Endodermal cell (in vitro differentiated cells): Measurements from ENCODE around the gene SLC35A3. TPM values are rescaled to one million over a fixed set of nuclear protein-coding genes. Genes with fewer than 3 reads are reported as not detected.

Experiments
- DNase-seq: peaks from one replicate; pipeline ENCODE4 v3.0.0-alpha.2; 2017
- H3K27ac ChIP-seq: 2 replicates; pipeline ENCODE4 v1.5.1; 2013; ENCODE audit warnings: mild to moderate bottlenecking, low read depth, low read length, moderate library complexity
- H3K27me3 ChIP-seq: 2 replicates; pipeline ENCODE4 v1.6.1; 2013; ENCODE audit warnings: mild to moderate bottlenecking, low read length, moderate library complexity; ENCODE audit not compliant: insufficient read depth, control insufficient read depth, poor library complexity, severe bottlenecking
- H3K36me3 ChIP-seq: 2 replicates; pipeline ENCODE4 v1.7.0; 2013; ENCODE audit warnings: mild to moderate bottlenecking, low read length, moderate library complexity; ENCODE audit not compliant: control insufficient read depth, insufficient read depth
- H3K4me1 ChIP-seq: one replicate; pipeline ENCODE4 v1.7.0; 2013; ENCODE audit warnings: low read length; ENCODE audit not compliant: control insufficient read depth, insufficient read depth
- H3K4me3 ChIP-seq: 2 replicates; pipeline ENCODE4 v1.5.1; 2013; ENCODE audit warnings: mild to moderate bottlenecking, low read length, moderate library complexity
- H3K9ac ChIP-seq: 2 replicates; pipeline ENCODE4 v1.6.1; 2013; ENCODE audit warnings: mild to moderate bottlenecking, low read length, moderate library complexity; ENCODE audit not compliant: poor library complexity, severe bottlenecking; ENCODE audit errors: extremely low read depth
- H3K9me3 ChIP-seq: 2 replicates; pipeline ENCODE4 v1.6.1; 2013; ENCODE audit warnings: mild to moderate bottlenecking, low read length, moderate library complexity; ENCODE audit not compliant: control insufficient read depth
- H3K27ac Mint-ChIP-seq: 2 replicates; pipeline ENCODE4 v1.8.0; 2020; ENCODE audit warnings: mixed read lengths
- H3K27me3 Mint-ChIP-seq: 2 replicates; pipeline ENCODE4 v1.8.0; 2021; ENCODE audit warnings: mild to moderate bottlenecking, mixed read lengths; ENCODE audit not compliant: insufficient read depth
- H3K36me3 Mint-ChIP-seq: 2 replicates; pipeline ENCODE4 v1.8.0; 2020; ENCODE audit warnings: low read depth, mixed read lengths
- H3K4me1 Mint-ChIP-seq: 2 replicates; pipeline ENCODE4 v1.8.0; 2020; ENCODE audit warnings: mixed read lengths
- H3K4me3 Mint-ChIP-seq: 2 replicates; pipeline ENCODE4 v1.8.0; 2020; ENCODE audit warnings: mild to moderate bottlenecking, moderate library complexity, mixed read lengths
- H3K9me3 Mint-ChIP-seq: 2 replicates; pipeline ENCODE4 v1.8.0; 2020; ENCODE audit warnings: mild to moderate bottlenecking, mixed read lengths
- WGBS, 2 experiments: methylation state at CpG; one replicate each; pipeline versions ENCODE4 v1.1.5 to v1.1.7; 2013; ENCODE audit warnings: missing lambda C conversion rate in 2 of 2, mixed read lengths in 1 of 2; ENCODE audit not compliant: insufficient coverage in 1 of 2, insufficient read length in 1 of 2; 5-methylcytosine and 5-hydroxymethylcytosine counted together
- total RNA-seq, 2 donors: library from RNA; stranded (reverse); fragmentation: NEBNext Ultra II Directional in 1 of 2; extraction: Animal tissue kit (Norgen Biotek cat#: 25700) in 1 of 2; gene quantifications; 2 replicates in 1 of 2; 3 replicates in 1 of 2; pipeline ENCODE4 v1.2.1, GENCODE V29; 2021
- TF ChIP-seq, protein P1 (sequence below): fragments of 200-600 bp; sonication (generic); conservative IDR thresholded peaks from 2 replicates; pipeline ENCODE4 v1.5.0; 2021; ENCODE audit warnings: antibody characterized with exemption, mild to moderate bottlenecking

Gene SLC35A3
- total RNA-seq, 2 donors from 2014 or later, result 41.2 to 47.0 TPM

- Mint-ChIP-seq H3K4me3 (no peak overlapping the region), H3K27me3 (no peaks in the 10 kb centered on the region), H3K9me3 (peaks cover 19% of the 10 kb centered on the region), H3K36me3 (peaks cover 7% of the 10 kb centered on the region), H3K27ac (peak overlapping the region; percentile 89), H3K4me1 (peaks cover 17% of the 10 kb centered on the region)
- TF ChIP-seq, protein P1, sequence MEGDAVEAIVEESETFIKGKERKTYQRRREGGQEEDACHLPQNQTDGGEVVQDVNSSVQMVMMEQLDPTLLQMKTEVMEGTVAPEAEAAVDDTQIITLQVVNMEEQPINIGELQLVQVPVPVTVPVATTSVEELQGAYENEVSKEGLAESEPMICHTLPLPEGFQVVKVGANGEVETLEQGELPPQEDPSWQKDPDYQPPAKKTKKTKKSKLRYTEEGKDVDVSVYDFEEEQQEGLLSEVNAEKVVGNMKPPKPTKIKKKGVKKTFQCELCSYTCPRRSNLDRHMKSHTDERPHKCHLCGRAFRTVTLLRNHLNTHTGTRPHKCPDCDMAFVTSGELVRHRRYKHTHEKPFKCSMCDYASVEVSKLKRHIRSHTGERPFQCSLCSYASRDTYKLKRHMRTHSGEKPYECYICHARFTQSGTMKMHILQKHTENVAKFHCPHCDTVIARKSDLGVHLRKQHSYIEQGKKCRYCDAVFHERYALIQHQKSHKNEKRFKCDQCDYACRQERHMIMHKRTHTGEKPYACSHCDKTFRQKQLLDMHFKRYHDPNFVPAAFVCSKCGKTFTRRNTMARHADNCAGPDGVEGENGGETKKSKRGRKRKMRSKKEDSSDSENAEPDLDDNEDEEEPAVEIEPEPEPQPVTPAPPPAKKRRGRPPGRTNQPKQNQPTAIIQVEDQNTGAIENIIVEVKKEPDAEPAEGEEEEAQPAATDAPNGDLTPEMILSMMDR, result no peak
- H3K27me3 ChIP-seq, result no peaks in the 10 kb centered on the region
- peaks cover 34% of the 10 kb centered on the region for H3K9me3 ChIP-seq
- H3K9ac ChIP-seq, result no peak overlapping the region
- WGBS, 2 experiments, result 56 to 65% methylated on average over 1 of the region's 1 CpG
- H3K36me3 ChIP-seq, result no peaks in the 10 kb centered on the region
- no peak overlapping the region for H3K27ac ChIP-seq
- no peak overlapping the region for H3K4me3 ChIP-seq
- no peak for DNase-seq
- peaks cover 6% of the 10 kb centered on the region for H3K4me1 ChIP-seq
Measured at GRCh38 chr1:99944192-99944591, 25.6 kb upstream of the SLC35A3 start.

GRCh38 chr1:99945174-99945573 lies 24.6 kb upstream of the SLC35A3 start:
- Histone ChIP-seq H3K27me3 (no peaks in the 10 kb centered on the region), H3K27ac (no peak overlapping the region), H3K4me3 (peak overlapping the region; percentile 37), H3K9ac (no peak overlapping the region), H3K4me1 (peaks cover 6% of the 10 kb centered on the region), H3K9me3 (peaks cover 40% of the 10 kb centered on the region), H3K36me3 (no peaks in the 10 kb centered on the region)
- peaks cover 21% of the 10 kb centered on the region for H3K9me3 Mint-ChIP-seq
- peaks cover 7% of the 10 kb centered on the region for H3K36me3 Mint-ChIP-seq
- TF ChIP-seq, protein P1, result no peak
- peaks cover 17% of the 10 kb centered on the region for H3K4me1 Mint-ChIP-seq
- H3K27me3 Mint-ChIP-seq, result no peaks in the 10 kb centered on the region
- no peak overlapping the region for H3K4me3 Mint-ChIP-seq
- no peak for DNase-seq
- 71 to 91% methylated on average over 1 of the region's 1 CpG for WGBS, 2 experiments
- H3K27ac Mint-ChIP-seq, result peak overlapping the region; percentile 42

DNA sequence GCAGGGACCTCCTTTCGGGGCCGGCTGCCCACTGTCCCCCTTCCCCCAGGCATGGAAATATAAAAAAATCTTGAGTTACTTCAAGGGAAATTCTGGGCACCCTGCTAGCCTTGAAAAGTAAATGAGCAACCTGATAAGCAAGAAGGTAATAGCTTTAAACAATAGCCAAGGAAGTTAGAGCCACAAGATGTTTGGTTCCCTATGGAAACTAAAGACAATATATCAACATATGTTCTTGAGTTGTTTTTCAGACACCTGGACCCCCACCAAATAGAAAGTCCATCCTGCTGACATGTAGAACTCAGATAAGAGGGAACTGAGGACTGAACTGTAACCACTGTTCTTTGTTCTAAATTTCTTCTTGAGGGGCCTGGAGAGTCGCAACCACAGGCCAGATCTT lies 19.3 kb upstream of the SLC35A3 start:
- H3K4me3 ChIP-seq, result no peak overlapping the region
- no peaks in the 10 kb centered on the region for H3K27me3 ChIP-seq
- H3K27ac Mint-ChIP-seq, result peak overlapping the region; percentile 88
- H3K4me1 ChIP-seq, result peaks cover 7% of the 10 kb centered on the region
- peaks cover 44% of the 10 kb centered on the region for H3K9me3 ChIP-seq
- H3K27ac ChIP-seq, result no peak overlapping the region
- H3K36me3 Mint-ChIP-seq, result no peaks in the 10 kb centered on the region
- peak overlapping the region; percentile 67 for H3K9ac ChIP-seq
- H3K9me3 Mint-ChIP-seq, result peaks cover 28% of the 10 kb centered on the region
- H3K36me3 ChIP-seq, result no peaks in the 10 kb centered on the region
- TF ChIP-seq, protein P1, result no peak
- no peak overlapping the region for H3K4me3 Mint-ChIP-seq
- peaks cover 12% of the 10 kb centered on the region for H3K4me1 Mint-ChIP-seq
- no peaks in the 10 kb centered on the region for H3K27me3 Mint-ChIP-seq
- DNase-seq, result no peak
- WGBS, 2 experiments, result 76% methylated on average over 3 of the region's 3 CpGs; no CpG with 5 or more reads in 1 of the 2 experiments
